SK-N-SH (cell line): ENCODE data around the gene BEND3. TPM values are rescaled to one million over a fixed set of nuclear protein-coding genes. Genes with fewer than 3 reads are reported as not detected.

Experiments used
- CTCF ChIA-PET: fragments of 300-600, 350-600 bp; formaldehyde crosslinking; extraction: SDS; loops from one replicate; lab custom pipeline; 2021; lab: Yijun Ruan, JAX
- POLR2A ChIA-PET: fragments of 350-600 bp; sonication (Branson Sonifier 250); formaldehyde crosslinking; extraction: SDS; loops from one replicate; lab custom pipeline; 2020; ENCODE audit warnings: antibody characterized with exemption, inconsistent platforms; lab: Yijun Ruan, JAX
- DNase-seq: peaks from one replicate; pipeline ENCODE4 v3.0.0; 2012
- H2AFZ ChIP-seq: fragments of 200-600 bp; sonication (generic); 2 replicates; pipeline ENCODE4 v1.8.1; 2016; ENCODE audit warnings: antibody characterized with exemption, mild to moderate bottlenecking, low read depth
- H3F3A ChIP-seq: fragments of 200-600 bp; sonication (generic); replicated peaks from 2 replicates; pipeline ENCODE3; 2016; ENCODE audit warnings: antibody characterized with exemption, mild to moderate bottlenecking; ENCODE audit not compliant: insufficient read depth
- H3K27ac ChIP-seq, 2 experiments: fragments of 200-500 bp in 1 of 2; fragments of 200-600 bp in 1 of 2; sonication (Bioruptor generic) in 1 of 2; sonication (generic), shearing (Covaris generic) in 1 of 2; 2 replicates each; pipeline versions ENCODE4 v1.5.1 to v1.6.1; 2014 to 2016; ENCODE audit warnings: low read depth in 2 of 2, inconsistent platforms in 1 of 2, low read length in 1 of 2, mild to moderate bottlenecking in 1 of 2, mixed read lengths in 1 of 2
- H3K27me3 ChIP-seq: fragments of 200-600 bp; sonication (generic), shearing (Covaris generic); 2 replicates; pipeline ENCODE4 v1.6.1; 2016; ENCODE audit warnings: mixed run types; ENCODE audit not compliant: insufficient read depth
- H3K36me3 ChIP-seq, 2 experiments: fragments of 200-500 bp in 1 of 2; fragments of 200-600 bp in 1 of 2; sonication (Bioruptor generic) in 1 of 2; sonication (generic) in 1 of 2; replicated peaks in 1 of 2; 2 replicates each; pipeline versions ENCODE3 to v1.5.1; 2014 to 2016; ENCODE audit warnings: low read length in 1 of 2, mild to moderate bottlenecking in 1 of 2; ENCODE audit not compliant: insufficient read depth in 2 of 2, control insufficient read depth in 1 of 2
- H3K4me1 ChIP-seq, 2 experiments: fragments of 200-500 bp in 1 of 2; fragments of 200-600 bp in 1 of 2; sonication (Bioruptor generic) in 1 of 2; sonication (generic), shearing (Covaris generic) in 1 of 2; 2 replicates each; pipeline versions ENCODE4 v1.5.1 to v1.6.1; 2014 to 2016; ENCODE audit warnings: low read depth in 1 of 2, low read length in 1 of 2, mixed run types in 1 of 2; ENCODE audit not compliant: insufficient read depth in 2 of 2, control insufficient read depth in 1 of 2
- H3K4me2 ChIP-seq: fragments of 200-600 bp; sonication (generic), shearing (Covaris generic); 2 replicates; pipeline ENCODE4 v1.6.1; 2017; ENCODE audit warnings: mixed run types
- H3K4me3 ChIP-seq, 2 experiments: fragments of 200-500 bp in 1 of 2; fragments of 200-600 bp in 1 of 2; sonication (Bioruptor generic) in 1 of 2; sonication (generic), shearing (Covaris generic) in 1 of 2; 2 replicates each; pipeline versions ENCODE4 v1.5.1 to v1.8.1; 2014 to 2016; ENCODE audit warnings: low read depth in 2 of 2, inconsistent platforms in 1 of 2, low read length in 1 of 2, mild to moderate bottlenecking in 1 of 2, mixed read lengths in 1 of 2, moderate library complexity in 1 of 2
- H3K79me2 ChIP-seq: fragments of 200-600 bp; sonication (generic); 2 replicates; pipeline ENCODE4 v1.8.1; 2017; ENCODE audit warnings: mild to moderate bottlenecking; ENCODE audit not compliant: insufficient read depth
- H3K9ac ChIP-seq: fragments of 200-600 bp; sonication (generic); 2 replicates; pipeline ENCODE4 v1.6.1; 2017; ENCODE audit warnings: mixed run types
- H3K9me2 ChIP-seq: fragments of 200-600 bp; sonication (generic); 2 replicates; pipeline ENCODE4 v1.6.1; 2017; ENCODE audit warnings: mixed run types
- H3K9me3 ChIP-seq: fragments of 200-600 bp; sonication (generic); 2 replicates; pipeline ENCODE4 v1.6.1; 2017; ENCODE audit warnings: mixed run types, mild to moderate bottlenecking, moderate library complexity
- H4K20me1 ChIP-seq: fragments of 200-600 bp; sonication (generic); 2 replicates; pipeline ENCODE4 v1.6.1; 2017; ENCODE audit warnings: mild to moderate bottlenecking, mixed run types; ENCODE audit not compliant: insufficient read depth
- CTCF ChIP-seq: fragments of 200-600 bp; sonication (generic); IDR thresholded peaks from 2 replicates; pipeline ENCODE4 v1.6.1; 2017; ENCODE audit warnings: antibody characterized with exemption, mild to moderate bottlenecking, moderate library complexity
- ELF1 ChIP-seq: IDR thresholded peaks from 2 replicates; pipeline ENCODE4 v1.4.0; 2012
- EP300 ChIP-seq, 2 experiments: IDR thresholded peaks; 2 replicates each; pipeline versions ENCODE4 v1.4.0 to v1.6.1; 2012; ENCODE audit warnings: borderline replicate concordance in 1 of 2, low read depth in 1 of 2, low read length in 1 of 2
- FOSL2 ChIP-seq: IDR thresholded peaks from 2 replicates; pipeline ENCODE4 v1.4.0; 2012; ENCODE audit warnings: low read depth, mild to moderate bottlenecking, moderate library complexity, borderline replicate concordance
- FOXJ3 ChIP-seq: sonication (generic); formaldehyde crosslinking; IDR thresholded peaks from 2 replicates; pipeline ENCODE4 v1.5.1; 2020; ENCODE audit warnings: mild to moderate bottlenecking, missing genetic modification reagents
- FOXM1 ChIP-seq: IDR thresholded peaks from 2 replicates; pipeline ENCODE4 v1.4.0; 2012; ENCODE audit warnings: low read depth, mild to moderate bottlenecking
- GABPA ChIP-seq: IDR thresholded peaks from 2 replicates; pipeline ENCODE4 v1.4.0; 2012; ENCODE audit warnings: low read depth, mild to moderate bottlenecking
- MAX ChIP-seq: IDR thresholded peaks from 2 replicates; pipeline ENCODE4 v1.4.0; 2012; ENCODE audit warnings: low read depth
- MEF2A ChIP-seq: IDR thresholded peaks from 2 replicates; pipeline ENCODE4 v1.4.0; 2012; ENCODE audit warnings: low read depth, borderline replicate concordance
- MXI1 ChIP-seq: IDR thresholded peaks from 2 replicates; pipeline ENCODE4 v1.6.1; 2012; ENCODE audit warnings: mild to moderate bottlenecking, low read depth, low read length, improper control_type of control experiment
- POLR2AphosphoS5 ChIP-seq: IDR thresholded peaks from 2 replicates; pipeline ENCODE4 v1.6.1; 2012; ENCODE audit warnings: low read depth, low read length
- RCOR1 ChIP-seq: fragments of 150-350 bp; IDR thresholded peaks from 2 replicates; pipeline ENCODE4 v1.6.1; 2017; ENCODE audit warnings: antibody characterized with exemption, low read length
- REST ChIP-seq: IDR thresholded peaks from 2 replicates; pipeline ENCODE4 v1.6.1; 2012; ENCODE audit warnings: mild to moderate bottlenecking, low read depth, low read length, moderate library complexity
- RXRA ChIP-seq: IDR thresholded peaks from 2 replicates; pipeline ENCODE4 v1.4.0; 2012; ENCODE audit warnings: low read depth, mild to moderate bottlenecking, borderline replicate concordance
- SIN3A ChIP-seq: IDR thresholded peaks from 2 replicates; pipeline ENCODE4 v1.6.1; 2012; ENCODE audit warnings: low read depth, mild to moderate bottlenecking, low read length, moderate library complexity, borderline replicate concordance
- TCF12 ChIP-seq: IDR thresholded peaks from 2 replicates; pipeline ENCODE4 v1.4.0; 2012
- YY1 ChIP-seq: IDR thresholded peaks from 2 replicates; pipeline ENCODE4 v1.4.0; 2012; ENCODE audit warnings: low read depth, mild to moderate bottlenecking
- WGBS: methylation state at CpG from one replicate; pipeline ENCODE4 v1.1.6; 2017; ENCODE audit warnings: low lambda C conversion rate; 5-methylcytosine and 5-hydroxymethylcytosine counted together
- polyA plus RNA-seq, 3 experiments: library from polyadenylated mRNA; depleted of rRNA; stranded (reverse); fragments of >200 nt; gene quantifications; 2 replicates each; pipeline ENCODE4 v1.2.3, GENCODE V29; 2012

The BEND3 gene
- polyA plus RNA-seq, 1 of the 3 experiments (the other 2 are of a cell fraction) = 1.0 TPM

GRCh38 chr6:107060704-107061103 is 54.6 kb downstream of the BEND3 start:
- POLR2A ChIA-PET = no interaction called here
- no peak overlapping the region for H3K4me3 ChIP-seq
- H3F3A ChIP-seq = no peaks in the 10 kb centered on the region
- no peak overlapping the region for H3K4me2 ChIP-seq
- H2AFZ ChIP-seq = no peak overlapping the region
- TF ChIP-seq MEF2A (no peak), REST (no peak), CTCF (no peak), MXI1 (no peak), TCF12 (no peak), GABPA (no peak), YY1 (no peak), MAX (no peak), FOSL2 (no peak), ELF1 (no peak), RXRA (no peak), POLR2AphosphoS5 (no peak), SIN3A (no peak), FOXJ3 (CRISPR knock-in tag) (no peak), RCOR1 (no peak), FOXM1 (no peak), EP300 (IDR thresholded peaks at IDR 0.05; ENCODE audit: borderline replicate concordance in 1 of 2, low read depth in 1 of 2, low read length in 1 of 2) (no peak)
- WGBS = 93% methylated on average over 6 of the region's 6 CpGs
- H3K27ac ChIP-seq = no peak overlapping the region
- H3K36me3 ChIP-seq = no peaks in the 10 kb centered on the region
- DNase-seq = no peak
- H3K9ac ChIP-seq = no peak overlapping the region
- H3K9me3 ChIP-seq = no peaks in the 10 kb centered on the region
- no peaks in the 10 kb centered on the region for H4K20me1 ChIP-seq
- no peaks in the 10 kb centered on the region for H3K27me3 ChIP-seq
- H3K4me1 ChIP-seq = peaks cover 0 to 6% of the 10 kb centered on the region in 2 experiments; a peak in 2 of 4 replicates
- no peaks in the 10 kb centered on the region for H3K79me2 ChIP-seq
- no peaks in the 10 kb centered on the region for H3K9me2 ChIP-seq
- CTCF ChIA-PET = interaction anchor here (1.4 kb wide), 1 partner anchor 14 kb away, joined by 3 read pairs; no protein-coding TSS in a partner anchor
